Activated naive CD8-positive, alpha-beta T cell treated with anti-CD3 and anti-CD28 coated beads, Interleukin-2, amount 10 ng/mL, durations not matched to agents 7 days and 5 days (primary cell): Measurements from ENCODE around the gene RNF41. TPM values are rescaled to one million over a fixed set of nuclear protein-coding genes. Genes with fewer than 3 reads are reported as not detected.
A peak's percentile ranks its signal among the peaks of the same experiment; 100 is the strongest.

Source experiments
- ATAC-seq: fragments of 150-1000 bp; cut with Tn5 transposase; one replicate; pipeline ENCODE4 v1.10.0; 2021; ENCODE audit warnings: low read depth, moderate library complexity
- POLR2A ChIA-PET: fragments of 350-600 bp; sonication (Branson Sonifier 250); formaldehyde crosslinking; loops from one replicate; lab custom pipeline; 2021; ENCODE audit warnings: antibody characterized with exemption; lab: Charles Lee
- DNase-seq: peaks from one replicate; pipeline ENCODE4 v3.0.0; 2021
- H3K27ac Mint-ChIP-seq: one replicate; pipeline ENCODE4 v1.8.0; 2022; ENCODE audit warnings: mild to moderate bottlenecking, mixed read lengths
- H3K27me3 Mint-ChIP-seq: one replicate; pipeline ENCODE4 v1.8.0; 2022; ENCODE audit warnings: mild to moderate bottlenecking, moderate library complexity, mixed read lengths
- H3K36me3 Mint-ChIP-seq: one replicate; pipeline ENCODE4 v1.8.0; 2021; ENCODE audit warnings: mild to moderate bottlenecking, mixed read lengths
- H3K4me1 Mint-ChIP-seq: one replicate; pipeline ENCODE4 v1.8.0; 2021; ENCODE audit warnings: mixed read lengths
- H3K4me3 Mint-ChIP-seq: one replicate; pipeline ENCODE4 v1.8.0; 2022; ENCODE audit warnings: mild to moderate bottlenecking, moderate library complexity, mixed read lengths
- H3K9me3 Mint-ChIP-seq: one replicate; pipeline ENCODE4 v1.8.0; 2021; ENCODE audit warnings: mixed read lengths
- total RNA-seq, 2 experiments: library from RNA; stranded (reverse); gene quantifications; one replicate each; pipeline ENCODE4 v1.2.3, GENCODE V29; 2021

The RNF41 gene
- total RNA-seq, 2 experiments from 2014 or later: 36.1 to 38.1 TPM

- Mint-ChIP-seq H3K4me1 (peaks cover 33% of the 10 kb centered on the region), H3K36me3 (peaks cover 4% of the 10 kb centered on the region), H3K27ac (peak overlapping the region; percentile 91), H3K4me3 (peak overlapping the region; percentile 96), H3K9me3 (no peaks in the 10 kb centered on the region), H3K27me3 (no peaks in the 10 kb centered on the region)
- POLR2A ChIA-PET: interaction anchor here (0.5 to 4.0 kb wide), 8 partner anchors 16 to 147 kb away, joined by 3 to 39 read pairs (median 4); partner anchors contain the start of genes COQ10A, SMARCC2, STAT2 and ZC3H10
- DNase-seq: no peak
- ATAC-seq: no peak
Measured at GRCh38 chr12:56220611-56221231, 1.0 kb downstream of the RNF41 start.

GRCh38 chr12:56219840-56220239 is 1.9 kb downstream of the RNF41 start:
- Mint-ChIP-seq H3K4me3 (peak overlapping the region; percentile 25), H3K27ac (no peak overlapping the region), H3K9me3 (no peaks in the 10 kb centered on the region), H3K36me3 (peaks cover 10% of the 10 kb centered on the region), H3K27me3 (no peaks in the 10 kb centered on the region), H3K4me1 (peaks cover 26% of the 10 kb centered on the region)
- ATAC-seq (no peak), DNase-seq (no peak)
- POLR2A ChIA-PET: interaction anchor here (3.2 to 4.0 kb wide), 2 partner anchors 31 to 102 kb away, joined by 34 to 39 read pairs; partner anchors contain the start of genes SMARCC2 and ZC3H10

- ATAC-seq: no peak
- Mint-ChIP-seq H3K9me3 (no peaks in the 10 kb centered on the region), H3K27ac (no peak overlapping the region), H3K4me3 (no peak overlapping the region), H3K27me3 (no peaks in the 10 kb centered on the region), H3K36me3 (peaks cover 17% of the 10 kb centered on the region), H3K4me1 (peaks cover 11% of the 10 kb centered on the region)
- DNase-seq: no peak
- POLR2A ChIA-PET: no interaction called here
Measured at GRCh38 chr12:56216461-56216860, 5.3 kb downstream of the RNF41 start.

GRCh38 chr12:56213878-56214277 is 7.8 kb downstream of the RNF41 start:
- Mint-ChIP-seq H3K36me3 (peaks cover 27% of the 10 kb centered on the region), H3K27me3 (no peaks in the 10 kb centered on the region), H3K4me3 (no peak overlapping the region), H3K27ac (peak overlapping the region; percentile 1), H3K9me3 (no peaks in the 10 kb centered on the region), H3K4me1 (peaks cover 5% of the 10 kb centered on the region)
- DNase-seq (no peak), ATAC-seq (no peak)
- POLR2A ChIA-PET: interaction anchor here (0.7 kb wide), 1 partner anchor 40 kb away, joined by 3 read pairs; no protein-coding TSS in a partner anchor

- H3K36me3 Mint-ChIP-seq: peaks cover 27% of the 10 kb centered on the region
- no peak for DNase-seq
- POLR2A ChIA-PET: no interaction called here
Measured at GRCh38 chr12:56212361-56212760, 9.4 kb downstream of the RNF41 start.

GRCh38 chr12:56208006-56208405 is 13.7 kb downstream of the RNF41 start:
- ATAC-seq (no peak), DNase-seq (no peak)
- Mint-ChIP-seq H3K4me1 (peaks cover 1% of the 10 kb centered on the region), H3K27me3 (no peaks in the 10 kb centered on the region), H3K9me3 (no peaks in the 10 kb centered on the region), H3K27ac (no peak overlapping the region), H3K36me3 (peaks cover 18% of the 10 kb centered on the region), H3K4me3 (no peak overlapping the region)
- POLR2A ChIA-PET: interaction anchor here (1.0 kb wide), 1 partner anchor 19 kb away, joined by 3 read pairs; the partner anchor contains the start of gene SMARCC2

More at GRCh38 chr12:56212361-56212760, 9.4 kb downstream of the RNF41 start:
- H3K4me3 Mint-ChIP-seq: no peak overlapping the region
- H3K4me1 Mint-ChIP-seq: peaks cover 5% of the 10 kb centered on the region
- no peak overlapping the region for H3K27ac Mint-ChIP-seq
- H3K9me3 Mint-ChIP-seq: no peaks in the 10 kb centered on the region
- no peaks in the 10 kb centered on the region for H3K27me3 Mint-ChIP-seq
- ATAC-seq: no peak

GRCh38 chr12:56206452-56207166 is 15.1 kb downstream of the RNF41 start:
- H3K27me3 Mint-ChIP-seq: no peaks in the 10 kb centered on the region

GRCh38 chr12:56205445-56205844 is 16.3 kb downstream of the RNF41 start:
- H3K27ac Mint-ChIP-seq: no peak overlapping the region
- H3K4me3 Mint-ChIP-seq: no peak overlapping the region
- H3K4me1 Mint-ChIP-seq: peaks cover 1% of the 10 kb centered on the region
- no peaks in the 10 kb centered on the region for H3K9me3 Mint-ChIP-seq
- DNase-seq: no peak
- no peak for ATAC-seq
- POLR2A ChIA-PET: interaction anchor here (0.7 to 3.6 kb wide), 3 partner anchors 16 to 101 kb away, joined by 4 to 14 read pairs (median 4); partner anchors contain the start of genes PA2G4 and RNF41
- peaks cover 12% of the 10 kb centered on the region for H3K36me3 Mint-ChIP-seq
- no peaks in the 10 kb centered on the region for H3K27me3 Mint-ChIP-seq

More at GRCh38 chr12:56206452-56207166, 15.1 kb downstream of the RNF41 start:
- Mint-ChIP-seq H3K9me3 (no peaks in the 10 kb centered on the region), H3K27ac (no peak overlapping the region), H3K4me3 (no peak overlapping the region), H3K36me3 (peaks cover 15% of the 10 kb centered on the region), H3K4me1 (peaks cover 1% of the 10 kb centered on the region)
- DNase-seq (no peak), ATAC-seq (peak; percentile 67)
- POLR2A ChIA-PET: interaction anchor here (0.6 to 3.6 kb wide), 2 partner anchors 15 to 257 kb away, joined by 3 to 14 read pairs; partner anchors contain the start of gene RNF41

- H3K27ac Mint-ChIP-seq: peak overlapping the region; percentile 31
- ATAC-seq: no peak
- POLR2A ChIA-PET: interaction anchor here (0.5 to 3.6 kb wide), 3 partner anchors 10 to 56 kb away, joined by 4 to 14 read pairs (median 4); partner anchors contain the start of gene RNF41
- peaks cover 7% of the 10 kb centered on the region for H3K36me3 Mint-ChIP-seq
- no peak overlapping the region for H3K4me3 Mint-ChIP-seq
- no peaks in the 10 kb centered on the region for H3K27me3 Mint-ChIP-seq
- DNase-seq: no peak
- H3K4me1 Mint-ChIP-seq: peaks cover 1% of the 10 kb centered on the region
- no peaks in the 10 kb centered on the region for H3K9me3 Mint-ChIP-seq
Measured at GRCh38 chr12:56204275-56204674, 17.4 kb downstream of the RNF41 start.

- POLR2A ChIA-PET: interaction anchor here (0.7 kb wide), 1 partner anchor 403 kb away, joined by 3 read pairs; no protein-coding TSS in a partner anchor
- Mint-ChIP-seq H3K27me3 (no peaks in the 10 kb centered on the region), H3K4me3 (no peak overlapping the region), H3K4me1 (peaks cover 1% of the 10 kb centered on the region), H3K27ac (no peak overlapping the region), H3K9me3 (no peaks in the 10 kb centered on the region), H3K36me3 (peaks cover 5% of the 10 kb centered on the region)
- ATAC-seq: no peak
- no peak for DNase-seq
Measured at GRCh38 chr12:56202838-56203237, 18.9 kb downstream of the RNF41 start.

- no peak overlapping the region for H3K4me3 Mint-ChIP-seq
- peaks cover 5% of the 10 kb centered on the region for H3K36me3 Mint-ChIP-seq
- H3K27me3 Mint-ChIP-seq: no peaks in the 10 kb centered on the region
- no peak overlapping the region for H3K27ac Mint-ChIP-seq
- H3K9me3 Mint-ChIP-seq: no peaks in the 10 kb centered on the region
- no peak for DNase-seq
- H3K4me1 Mint-ChIP-seq: peaks cover 1% of the 10 kb centered on the region
- POLR2A ChIA-PET: interaction anchor here (1.7 kb wide), 1 partner anchor 20 kb away, joined by 3 read pairs; the partner anchor contains the start of gene RNF41
- ATAC-seq: no peak
Measured at GRCh38 chr12:56202366-56202765, 19.4 kb downstream of the RNF41 start.

- POLR2A ChIA-PET: interaction anchor here (1.4 kb wide), 1 partner anchor 10 kb away, joined by 3 read pairs; the partner anchor contains the start of gene SMARCC2
- DNase-seq: no peak
- H3K9me3 Mint-ChIP-seq: no peaks in the 10 kb centered on the region
- no peaks in the 10 kb centered on the region for H3K4me1 Mint-ChIP-seq
- peaks cover 2% of the 10 kb centered on the region for H3K36me3 Mint-ChIP-seq
- ATAC-seq: no peak
- H3K4me3 Mint-ChIP-seq: no peak overlapping the region
- H3K27me3 Mint-ChIP-seq: no peaks in the 10 kb centered on the region
- H3K27ac Mint-ChIP-seq: no peak overlapping the region
Measured at GRCh38 chr12:56198836-56199235, 22.9 kb downstream of the RNF41 start.
